CD4-positive, alpha-beta memory T cell (primary cell): Measurements from ENCODE around the gene BARHL1. TPM values are rescaled to one million over a fixed set of nuclear protein-coding genes. Genes with fewer than 3 reads are reported as not detected.

ENCODE experiments used
- CTCF ChIA-PET: fragments of 350-600 bp; sonication (Branson Sonifier 250); formaldehyde crosslinking; loops from one replicate; lab custom pipeline; 2021; ENCODE audit warnings: inconsistent platforms; ENCODE audit not compliant: partially characterized antibody; lab: Charles Lee
- POLR2A ChIA-PET: fragments of 350-600 bp; sonication (Branson Sonifier 250); formaldehyde crosslinking; loops from one replicate; lab custom pipeline; 2021; ENCODE audit not compliant: partially characterized antibody; lab: Charles Lee
- DNase-seq, 5 donors: peaks; one replicate each; pipeline versions ENCODE4 v3.0.0 to v3.0.0-alpha.2; 2020 to 2022; ENCODE audit warnings: mixed read lengths in 1 of 5
- H3K27ac ChIP-seq: one replicate; pipeline ENCODE4 v1.7.0; 2013; ENCODE audit warnings: low read depth, low read length
- H3K27me3 ChIP-seq: 2 replicates; pipeline ENCODE4 v1.7.0; 2013; ENCODE audit warnings: mild to moderate bottlenecking, low read length, moderate library complexity; ENCODE audit not compliant: insufficient read depth
- H3K36me3 ChIP-seq: 2 replicates; pipeline ENCODE4 v1.7.0; 2013; ENCODE audit warnings: mild to moderate bottlenecking, low read length, moderate library complexity; ENCODE audit not compliant: insufficient read depth
- H3K4me1 ChIP-seq: 2 replicates; pipeline ENCODE4 v1.7.0; 2013; ENCODE audit warnings: mild to moderate bottlenecking, low read length, moderate library complexity; ENCODE audit not compliant: insufficient read depth
- H3K4me3 ChIP-seq, 2 donors: one replicate each; pipeline ENCODE4 v1.7.0; 2013; ENCODE audit warnings: low read length in 2 of 2, mild to moderate bottlenecking in 1 of 2
- H3K9me3 ChIP-seq, 2 donors: one replicate each; pipeline ENCODE4 v1.7.0; 2013; ENCODE audit warnings: low read length in 2 of 2, control low read depth in 1 of 2; ENCODE audit not compliant: control insufficient read depth in 1 of 2
- H3K27ac Mint-ChIP-seq, 7 donors: one replicate each; pipeline ENCODE4 v1.8.0; 2020 to 2021; ENCODE audit warnings: mixed read lengths in 7 of 7, mild to moderate bottlenecking in 6 of 7, inconsistent platforms in 3 of 7, moderate library complexity in 3 of 7
- H3K27me3 Mint-ChIP-seq, 2 donors: one replicate each; pipeline ENCODE4 v1.8.0; 2020 to 2021; ENCODE audit warnings: mixed read lengths in 2 of 2
- H3K36me3 Mint-ChIP-seq, 2 donors: one replicate each; pipeline ENCODE4 v1.8.0; 2020 to 2021; ENCODE audit warnings: mixed read lengths in 2 of 2, inconsistent platforms in 1 of 2, mild to moderate bottlenecking in 1 of 2
- H3K4me1 Mint-ChIP-seq, 4 donors: one replicate each; pipeline ENCODE4 v1.8.0; 2020 to 2021; ENCODE audit warnings: mixed read lengths in 4 of 4, mild to moderate bottlenecking in 1 of 4
- H3K4me3 Mint-ChIP-seq, 8 donors: one replicate each; pipeline ENCODE4 v1.8.0; 2020 to 2021; ENCODE audit warnings: mixed read lengths in 8 of 8, mild to moderate bottlenecking in 7 of 8, moderate library complexity in 6 of 8, inconsistent platforms in 3 of 8
- H3K9me3 Mint-ChIP-seq, 8 donors: one replicate each; pipeline ENCODE4 v1.8.0; 2020 to 2021; ENCODE audit warnings: mixed read lengths in 8 of 8, mild to moderate bottlenecking in 5 of 8, inconsistent platforms in 3 of 8, moderate library complexity in 1 of 8
- intact Hi-C: fragments of 100-400 bp; cut with micrococcal nuclease; formaldehyde crosslinking; loops from one replicate; pipeline ENCODE4 v1.15.1; 2023
- polyA plus RNA-seq, 2 donors: library from polyadenylated mRNA; unstranded; fragments of 300-500 nt; fragmentation: Illumina TruSeq; gene quantifications; one replicate each; pipeline ENCODE4 v1.2.3, GENCODE V29; 2021
- total RNA-seq, 2 experiments: library from RNA; stranded (reverse); gene quantifications; one replicate each; pipeline ENCODE4 v1.2.3, GENCODE V29; 2021

BARHL1 gene
- total and polyA plus RNA-seq, 4 experiments from 2014 or later = not detected

DNA sequence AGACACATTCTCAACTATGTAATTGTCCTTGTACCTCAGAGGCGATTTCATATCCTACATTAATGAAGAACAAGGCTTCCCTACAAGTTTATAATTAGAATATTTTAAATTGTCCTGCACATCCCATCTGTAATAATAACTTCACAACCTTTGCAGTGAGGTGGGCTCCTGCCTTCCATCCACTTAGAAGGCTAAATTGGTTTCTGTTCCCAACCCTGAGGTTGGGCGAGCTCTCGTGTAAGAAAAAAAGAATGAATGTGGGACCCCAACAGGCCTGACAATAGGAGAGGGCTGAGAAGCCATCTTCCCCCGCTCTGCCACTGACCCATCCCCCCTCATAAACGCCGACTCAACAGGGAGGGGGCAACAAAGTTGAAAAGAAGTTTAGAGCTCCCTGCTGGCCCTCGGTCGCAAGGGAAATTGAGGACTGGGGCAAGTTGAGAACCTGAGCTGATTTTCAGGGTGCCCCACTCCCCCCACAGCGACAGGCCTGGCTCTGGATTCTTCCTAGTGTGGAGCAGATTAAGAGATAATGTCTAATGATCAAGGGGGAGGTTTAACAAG, 9.4 kb downstream of the BARHL1 start:
- H3K4me3 ChIP-seq = no peak overlapping the region
- H3K27me3 ChIP-seq = peaks cover 21% of the 10 kb centered on the region
- POLR2A ChIA-PET = no interaction called here
- H3K27ac Mint-ChIP-seq = peak overlapping the region in 1 of 7 donors; percentile 40
- H3K27ac ChIP-seq = no peak overlapping the region
- no peaks in the 10 kb centered on the region for H3K4me1 ChIP-seq
- H3K4me3 Mint-ChIP-seq = no peak overlapping the region
- peaks cover 33 to 42% of the 10 kb centered on the region in 2 donors for H3K36me3 Mint-ChIP-seq
- H3K9me3 Mint-ChIP-seq = peaks cover 0 to 4% (median 0%) of the 10 kb centered on the region in 8 donors
- DNase-seq = no peak
- H3K36me3 ChIP-seq = peaks cover 6% of the 10 kb centered on the region
- CTCF ChIA-PET = no interaction called here
- H3K4me1 Mint-ChIP-seq = peaks cover 0 to 9% (median 6%) of the 10 kb centered on the region in 4 donors
- H3K9me3 ChIP-seq = no peaks in the 10 kb centered on the region
- intact Hi-C loops = no loop called here
- peaks cover 16 to 27% of the 10 kb centered on the region in 2 donors for H3K27me3 Mint-ChIP-seq

- intact Hi-C loops = no loop called here
- ChIA-PET POLR2A (no interaction called here), CTCF (no interaction called here)
- H3K4me3 Mint-ChIP-seq = no peak overlapping the region
- Histone ChIP-seq H3K27ac (no peak overlapping the region), H3K4me3 (no peak overlapping the region), H3K4me1 (no peaks in the 10 kb centered on the region), H3K27me3 (peaks cover 18% of the 10 kb centered on the region), H3K9me3 (no peaks in the 10 kb centered on the region), H3K36me3 (peaks cover 6% of the 10 kb centered on the region)
- no peak overlapping the region for H3K27ac Mint-ChIP-seq
- H3K27me3 Mint-ChIP-seq = peaks cover 16 to 27% of the 10 kb centered on the region in 2 donors
- H3K36me3 Mint-ChIP-seq = peaks cover 35 to 44% of the 10 kb centered on the region in 2 donors
- H3K4me1 Mint-ChIP-seq = peaks cover 0 to 9% (median 6%) of the 10 kb centered on the region in 4 donors
- no peak for DNase-seq
- peaks cover 0 to 4% (median 0%) of the 10 kb centered on the region in 8 donors for H3K9me3 Mint-ChIP-seq
Observed at GRCh38 chr9:132592451-132592850, 10.0 kb downstream of the BARHL1 start.

DNA sequence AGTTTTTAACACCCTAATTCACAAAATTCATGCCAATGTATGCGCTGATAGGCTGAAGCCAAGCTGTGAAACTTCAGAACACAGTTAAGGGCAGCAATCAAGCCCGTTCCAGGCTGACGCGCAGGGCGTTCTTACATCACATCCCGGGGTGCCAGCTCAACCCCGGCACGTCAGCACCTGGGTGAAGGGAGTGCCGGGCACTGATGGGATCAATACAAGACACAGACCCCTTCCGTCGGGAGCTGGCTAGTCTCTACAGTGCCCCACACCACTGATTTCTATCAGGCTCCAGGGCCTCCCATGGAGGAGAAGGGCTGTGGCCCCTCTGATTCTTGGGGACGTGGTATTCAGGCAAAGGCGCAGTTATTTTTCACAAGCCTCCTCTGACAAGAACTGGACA, 12.0 kb downstream of the BARHL1 start:
- H3K27me3 Mint-ChIP-seq = peaks cover 14 to 19% of the 10 kb centered on the region in 2 donors
- H3K9me3 Mint-ChIP-seq = peaks cover 0 to 2% (median 0%) of the 10 kb centered on the region in 8 donors
- intact Hi-C loops = no loop called here

DNA sequence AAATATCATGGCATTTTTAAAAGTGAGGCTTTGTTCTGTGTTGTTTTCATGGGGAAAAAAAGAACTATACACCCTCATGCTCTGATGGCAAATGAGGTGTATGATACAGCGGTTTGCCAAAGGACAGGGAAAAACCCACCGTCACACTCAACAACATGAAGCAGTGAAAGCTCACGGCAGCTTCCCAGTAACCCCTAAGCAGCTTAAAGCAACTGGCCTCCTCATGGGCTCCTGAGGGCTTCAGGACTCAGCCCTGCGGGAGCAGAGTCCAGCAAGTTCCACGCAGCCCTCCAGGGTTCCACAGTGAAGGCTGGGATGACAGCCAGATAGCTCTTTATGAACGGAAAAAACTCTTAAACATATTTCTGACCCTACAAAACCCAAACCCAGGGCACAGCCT, 12.9 kb downstream of the BARHL1 start:
- peaks cover 56 to 68% of the 10 kb centered on the region in 2 donors for H3K36me3 Mint-ChIP-seq
- H3K4me3 ChIP-seq = no peak overlapping the region
- peaks cover 10% of the 10 kb centered on the region for H3K27me3 ChIP-seq
- DNase-seq = no peak
- no peaks in the 10 kb centered on the region for H3K9me3 Mint-ChIP-seq
- no peak overlapping the region for H3K27ac ChIP-seq
- peaks cover 10 to 16% of the 10 kb centered on the region in 2 donors for H3K27me3 Mint-ChIP-seq
- no peak overlapping the region for H3K27ac Mint-ChIP-seq
- H3K4me1 ChIP-seq = no peaks in the 10 kb centered on the region
- no peak overlapping the region for H3K4me3 Mint-ChIP-seq
- POLR2A ChIA-PET = no interaction called here
- no peaks in the 10 kb centered on the region for H3K9me3 ChIP-seq
- CTCF ChIA-PET = no interaction called here
- H3K36me3 ChIP-seq = peaks cover 10% of the 10 kb centered on the region
- H3K4me1 Mint-ChIP-seq = peaks cover 0 to 6% (median 3%) of the 10 kb centered on the region in 4 donors
- intact Hi-C loops = no loop called here

More for the DNA sequence above, 12.0 kb downstream of the BARHL1 start:
- Histone ChIP-seq H3K27ac (no peak overlapping the region), H3K4me3 (no peak overlapping the region), H3K27me3 (peaks cover 10% of the 10 kb centered on the region), H3K4me1 (no peaks in the 10 kb centered on the region), H3K36me3 (peaks cover 10% of the 10 kb centered on the region), H3K9me3 (no peaks in the 10 kb centered on the region)
- Mint-ChIP-seq H3K4me3 (no peak overlapping the region), H3K27ac (no peak overlapping the region), H3K36me3 (peaks cover 47 to 59% of the 10 kb centered on the region in 2 donors), H3K4me1 (peaks cover 0 to 6% (median 3%) of the 10 kb centered on the region in 4 donors)
- ChIA-PET CTCF (no interaction called here), POLR2A (no interaction called here)
- no peak for DNase-seq

GRCh38 chr9:132596200-132596599, 13.8 kb downstream of the BARHL1 start:
- Histone ChIP-seq H3K36me3 (peaks cover 16% of the 10 kb centered on the region), H3K9me3 (no peaks in the 10 kb centered on the region), H3K4me1 (no peaks in the 10 kb centered on the region), H3K4me3 (no peak overlapping the region), H3K27me3 (peaks cover 5% of the 10 kb centered on the region), H3K27ac (no peak overlapping the region)
- peaks cover 65 to 77% of the 10 kb centered on the region in 2 donors for H3K36me3 Mint-ChIP-seq
- peaks cover 0 to 2% (median 0%) of the 10 kb centered on the region in 8 donors for H3K9me3 Mint-ChIP-seq
- H3K4me1 Mint-ChIP-seq = peaks cover 0 to 3% (median 2%) of the 10 kb centered on the region in 4 donors
- DNase-seq = no peak
- intact Hi-C loops = no loop called here
- H3K27me3 Mint-ChIP-seq = peaks cover 8 to 14% of the 10 kb centered on the region in 2 donors
- H3K4me3 Mint-ChIP-seq = no peak overlapping the region
- POLR2A ChIA-PET = no interaction called here
- CTCF ChIA-PET = no interaction called here
- no peak overlapping the region for H3K27ac Mint-ChIP-seq

DNA sequence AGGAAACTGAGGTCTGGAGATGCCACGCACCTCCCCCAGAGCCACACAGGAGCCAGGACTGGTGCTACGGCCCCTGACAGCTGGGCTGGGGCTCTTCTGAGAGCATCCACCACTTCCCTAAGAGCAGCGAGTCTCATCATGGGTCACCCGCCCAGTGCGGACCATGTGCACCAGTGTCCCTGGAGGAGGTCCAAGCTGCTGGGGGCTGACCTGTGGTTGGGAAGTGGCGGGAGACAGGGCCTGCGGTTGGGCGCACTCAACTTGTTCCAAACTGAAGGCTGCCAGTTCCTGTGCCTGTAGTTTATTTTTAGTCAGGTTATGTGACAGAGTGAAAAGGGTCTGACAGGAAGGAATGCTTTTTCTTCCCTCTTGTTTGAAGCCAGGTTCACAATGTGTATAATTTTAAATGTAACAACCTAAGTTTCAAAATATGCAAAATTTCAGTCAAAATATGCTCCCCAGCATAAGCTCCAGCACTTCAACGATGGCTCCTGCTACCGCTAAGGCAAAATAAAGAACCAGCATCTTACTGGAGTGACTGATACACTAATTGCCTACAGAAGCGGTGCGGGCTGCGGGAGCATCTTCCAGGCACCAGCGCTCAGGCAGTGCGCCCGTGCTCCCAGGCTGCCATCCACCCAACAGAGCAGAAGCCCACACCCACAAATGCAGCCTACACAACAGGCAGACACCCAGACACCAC, 14.8 kb downstream of the BARHL1 start:
- Histone ChIP-seq H3K4me1 (no peaks in the 10 kb centered on the region), H3K27me3 (no peaks in the 10 kb centered on the region), H3K36me3 (peaks cover 19% of the 10 kb centered on the region), H3K4me3 (no peak overlapping the region), H3K27ac (no peak overlapping the region), H3K9me3 (no peaks in the 10 kb centered on the region)
- DNase-seq = no peak
- H3K4me1 Mint-ChIP-seq = peaks cover 0 to 3% (median 0%) of the 10 kb centered on the region in 4 donors
- peaks cover 4 to 5% of the 10 kb centered on the region in 2 donors for H3K27me3 Mint-ChIP-seq
- intact Hi-C loops = no loop called here
- peaks cover 74 to 87% of the 10 kb centered on the region in 2 donors for H3K36me3 Mint-ChIP-seq
- POLR2A ChIA-PET = no interaction called here
- peaks cover 0 to 2% (median 0%) of the 10 kb centered on the region in 8 donors for H3K9me3 Mint-ChIP-seq
- no peak overlapping the region for H3K27ac Mint-ChIP-seq
- CTCF ChIA-PET = no interaction called here
- no peak overlapping the region for H3K4me3 Mint-ChIP-seq

DNA sequence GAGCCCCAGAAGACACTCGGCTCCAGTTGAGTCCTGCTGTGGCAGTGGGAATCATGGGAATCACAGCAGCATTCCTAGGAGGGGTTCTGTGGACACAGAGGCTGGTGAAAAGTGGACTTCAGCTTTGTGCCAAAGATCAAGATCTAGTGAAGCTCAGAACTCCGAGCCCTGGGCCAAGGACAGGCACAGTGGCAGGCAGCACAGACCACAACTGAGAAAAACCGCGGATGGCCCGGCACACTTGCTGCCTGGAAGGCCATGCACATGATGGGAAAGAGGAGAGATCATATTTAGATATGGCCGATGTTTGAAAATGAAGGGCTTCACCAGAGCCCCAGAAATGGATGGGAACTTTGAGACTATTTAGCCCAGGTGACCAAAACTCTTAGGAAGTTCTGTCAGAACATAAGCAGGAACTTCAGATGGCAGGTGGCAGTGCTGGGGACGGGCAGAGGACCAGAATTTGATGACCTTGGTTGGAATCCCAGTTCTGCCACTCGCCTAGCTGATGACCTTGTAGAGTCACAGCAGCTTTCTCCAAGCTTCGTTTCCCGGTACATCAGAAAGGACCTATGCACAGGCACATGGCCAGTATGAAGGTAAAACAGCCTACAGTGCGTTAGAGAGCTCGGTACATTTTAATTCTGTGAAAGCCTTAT, 18.0 kb downstream of the BARHL1 start:
- Histone ChIP-seq H3K27ac (no peak overlapping the region), H3K27me3 (no peaks in the 10 kb centered on the region), H3K4me1 (no peaks in the 10 kb centered on the region), H3K9me3 (no peaks in the 10 kb centered on the region), H3K36me3 (peaks cover 14% of the 10 kb centered on the region), H3K4me3 (no peak overlapping the region)
- intact Hi-C loops = no loop called here
- H3K27ac Mint-ChIP-seq = no peak overlapping the region
- H3K4me1 Mint-ChIP-seq = peaks cover 0 to 1% (median 0%) of the 10 kb centered on the region in 4 donors
- DNase-seq = no peak
- H3K36me3 Mint-ChIP-seq = peaks cover 81 to 93% of the 10 kb centered on the region in 2 donors
- POLR2A ChIA-PET = no interaction called here
- H3K27me3 Mint-ChIP-seq = peaks cover 3% of the 10 kb centered on the region in 2 donors
- no peak overlapping the region for H3K4me3 Mint-ChIP-seq
- CTCF ChIA-PET = interaction anchor here (0.9 kb wide), 1 partner anchor 9 kb away, joined by 3 read pairs; no protein-coding TSS in a partner anchor
- H3K9me3 Mint-ChIP-seq = peaks cover 0 to 2% (median 0%) of the 10 kb centered on the region in 8 donors
